NK-92 treated with Interleukin-12 subunit alpha and Interleukin-12 subunit beta, amount 100 ng/mL, for 24 hours (cell line): ENCODE measurements around the gene XYLT1.

Source experiments
- DNase-seq: peaks from one replicate; lab custom pipeline; 2025; lab: John Stamatoyannopoulos, UW

Gene XYLT1

GRCh38 chr16:17374668-17375255, 96.0 kb downstream of the XYLT1 start:
- DNase-seq, result no peak

GRCh38 chr16:17373533-17373932, 97.2 kb downstream of the XYLT1 start:
- DNase-seq, result no peak

- DNase-seq, result no peak
Measured at GRCh38 chr16:17372386-17372785, 98.4 kb downstream of the XYLT1 start.

GRCh38 chr16:17371299-17371698, 99.5 kb downstream of the XYLT1 start:
- DNase-seq, result no peak

GRCh38 chr16:17370731-17371285, 100.0 kb downstream of the XYLT1 start:
- DNase-seq, result no peak

GRCh38 chr16:17370223-17370707, 100.5 kb downstream of the XYLT1 start:
- peak; percentile 51 for DNase-seq

GRCh38 chr16:17369421-17370222, 101.1 kb downstream of the XYLT1 start:
- DNase-seq, result peak; percentile 75

- no peak for DNase-seq
Measured at GRCh38 chr16:17368951-17369350, 101.8 kb downstream of the XYLT1 start.

GRCh38 chr16:17368446-17368845, 102.3 kb downstream of the XYLT1 start:
- DNase-seq, result no peak

- DNase-seq, result no peak
Measured at GRCh38 chr16:17367923-17368322, 102.8 kb downstream of the XYLT1 start.

- no peak for DNase-seq
Measured at GRCh38 chr16:17367036-17367435, 103.7 kb downstream of the XYLT1 start.

GRCh38 chr16:17366299-17366961, 104.3 kb downstream of the XYLT1 start:
- DNase-seq, result no peak

GRCh38 chr16:17365591-17366298, 105.0 kb downstream of the XYLT1 start:
- DNase-seq, result no peak

- DNase-seq, result no peak
Measured at GRCh38 chr16:17365211-17365541, 105.6 kb downstream of the XYLT1 start.

GRCh38 chr16:17364319-17365210, 106.2 kb downstream of the XYLT1 start:
- DNase-seq, result no peak

GRCh38 chr16:17362946-17363345, 107.8 kb downstream of the XYLT1 start:
- DNase-seq, result no peak

- DNase-seq, result no peak
Measured at GRCh38 chr16:17362183-17362582, 108.6 kb downstream of the XYLT1 start.

GRCh38 chr16:17360693-17361122, 110.1 kb downstream of the XYLT1 start:
- DNase-seq, result no peak

GRCh38 chr16:17359788-17360390, 110.9 kb downstream of the XYLT1 start:
- DNase-seq, result peak; percentile 56

- no peak for DNase-seq
Measured at GRCh38 chr16:17358846-17359245, 111.9 kb downstream of the XYLT1 start.

- DNase-seq, result no peak
Measured at GRCh38 chr16:17358355-17358754, 112.4 kb downstream of the XYLT1 start.
